Measurements from ENCODE around the gene STIM1.

STIM1 gene

DNA sequence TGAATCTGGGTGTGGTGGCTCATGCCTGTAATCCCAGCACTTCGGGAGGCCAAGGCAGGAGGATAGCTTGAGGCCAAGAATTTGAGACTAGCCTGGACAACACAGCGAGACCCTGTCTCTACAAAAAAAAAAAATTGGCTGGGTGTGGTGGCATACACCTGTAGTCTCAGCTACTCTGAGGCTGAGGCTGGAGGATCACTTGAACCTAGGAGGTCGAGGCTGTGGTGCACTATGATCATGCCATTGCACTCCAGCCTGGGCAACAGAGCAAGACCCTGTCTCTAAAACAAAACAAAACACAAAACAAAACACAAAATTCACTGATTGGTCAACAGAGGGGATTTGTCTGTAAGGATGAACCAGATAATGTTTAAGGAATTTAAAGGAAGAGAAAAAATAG is 113.7 kb downstream of the STIM1 start:
- Histone ChIP-seq H3K27me3 (ENCODE audit: control insufficient read depth, insufficient read depth, low read length, poor library complexity, severe bottlenecking) (no peaks in the 10 kb centered on the region), H3K4me3 (ENCODE audit: insufficient read depth, low read depth, low read length) (no peak overlapping the region), H3K27ac (ENCODE audit: insufficient read depth, low read depth, low read length, poor library complexity, severe bottlenecking) (no peak overlapping the region), H3K36me3 (ENCODE audit: control insufficient read depth, insufficient read depth, low read length) (no peaks in the 10 kb centered on the region), H3K9me3 (ENCODE audit: control insufficient read depth, low read length) (peaks cover 2% of the 10 kb centered on the region), H3K4me1 (ENCODE audit: control insufficient read depth, insufficient read depth, low read length) (no peaks in the 10 kb centered on the region)
- 85 to 95% methylated on average over 3 of the region's 3 CpGs for WGBS, 2 experiments

DNA sequence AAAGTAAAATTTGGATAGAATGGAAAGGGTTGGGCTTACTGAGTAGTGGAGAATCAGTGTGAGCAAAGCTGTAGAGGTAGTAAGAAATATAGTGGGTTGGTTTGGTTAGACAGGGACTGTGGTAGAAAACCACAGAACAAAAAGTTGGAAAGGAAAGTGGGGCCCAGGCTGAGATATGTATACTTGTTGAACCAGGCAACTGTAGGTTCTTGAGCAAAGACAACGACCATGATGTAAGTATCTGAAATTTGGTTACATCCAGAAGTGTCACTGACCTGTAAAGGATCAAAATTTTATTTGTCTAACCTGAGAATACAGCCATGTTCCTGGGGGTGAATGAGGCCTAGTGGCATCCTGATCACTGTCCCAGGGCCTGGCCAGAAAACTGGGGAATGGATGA is 114.1 kb downstream of the STIM1 start:
- WGBS, 2 experiments = 91 to 93% methylated on average over 1 of the region's 1 CpG
- no peak overlapping the region for H3K4me3 ChIP-seq (ENCODE audit: insufficient read depth, low read depth, low read length)
- no peaks in the 10 kb centered on the region for H3K36me3 ChIP-seq (ENCODE audit: control insufficient read depth, insufficient read depth, low read length)

DNA sequence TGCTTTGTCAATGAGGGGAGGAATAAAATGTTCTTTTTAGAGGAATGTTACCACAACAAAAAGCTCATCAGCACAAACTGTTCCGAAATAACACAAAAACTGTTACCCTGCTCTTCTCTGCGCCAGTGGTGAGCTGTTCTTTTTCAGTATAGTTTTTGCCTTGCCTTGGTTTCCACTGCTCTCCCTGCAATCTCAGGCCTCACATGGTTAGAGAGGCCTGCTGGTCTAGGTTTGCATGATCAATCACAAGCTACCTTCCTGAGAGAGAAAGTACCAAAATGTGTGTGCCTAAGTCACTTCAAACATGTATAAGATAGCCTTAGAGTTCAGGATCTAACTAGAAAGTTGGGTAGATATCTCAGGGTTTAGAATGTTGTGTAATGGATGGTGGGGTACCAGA is 114.6 kb downstream of the STIM1 start:
- no peaks in the 10 kb centered on the region for H3K27me3 ChIP-seq (ENCODE audit: control insufficient read depth, insufficient read depth, low read length, poor library complexity, severe bottlenecking)
- no peaks in the 10 kb centered on the region for H3K36me3 ChIP-seq (ENCODE audit: control insufficient read depth, insufficient read depth, low read length)
- H3K4me1 ChIP-seq (ENCODE audit: control insufficient read depth, insufficient read depth, low read length) = no peaks in the 10 kb centered on the region
- peaks cover 2% of the 10 kb centered on the region for H3K9me3 ChIP-seq (ENCODE audit: control insufficient read depth, low read length)
- WGBS, 2 experiments = 93 to 95% methylated on average over 2 of the region's 2 CpGs
- no peak overlapping the region for H3K4me3 ChIP-seq (ENCODE audit: insufficient read depth, low read depth, low read length)
- H3K27ac ChIP-seq (ENCODE audit: insufficient read depth, low read depth, low read length, poor library complexity, severe bottlenecking) = no peak overlapping the region

More for the DNA sequence above, 114.1 kb downstream of the STIM1 start:
- H3K4me1 ChIP-seq (ENCODE audit: control insufficient read depth, insufficient read depth, low read length) = no peaks in the 10 kb centered on the region
- H3K27me3 ChIP-seq (ENCODE audit: control insufficient read depth, insufficient read depth, low read length, poor library complexity, severe bottlenecking) = no peaks in the 10 kb centered on the region
- H3K27ac ChIP-seq (ENCODE audit: insufficient read depth, low read depth, low read length, poor library complexity, severe bottlenecking) = no peak overlapping the region
- peaks cover 2% of the 10 kb centered on the region for H3K9me3 ChIP-seq (ENCODE audit: control insufficient read depth, low read length)

DNA sequence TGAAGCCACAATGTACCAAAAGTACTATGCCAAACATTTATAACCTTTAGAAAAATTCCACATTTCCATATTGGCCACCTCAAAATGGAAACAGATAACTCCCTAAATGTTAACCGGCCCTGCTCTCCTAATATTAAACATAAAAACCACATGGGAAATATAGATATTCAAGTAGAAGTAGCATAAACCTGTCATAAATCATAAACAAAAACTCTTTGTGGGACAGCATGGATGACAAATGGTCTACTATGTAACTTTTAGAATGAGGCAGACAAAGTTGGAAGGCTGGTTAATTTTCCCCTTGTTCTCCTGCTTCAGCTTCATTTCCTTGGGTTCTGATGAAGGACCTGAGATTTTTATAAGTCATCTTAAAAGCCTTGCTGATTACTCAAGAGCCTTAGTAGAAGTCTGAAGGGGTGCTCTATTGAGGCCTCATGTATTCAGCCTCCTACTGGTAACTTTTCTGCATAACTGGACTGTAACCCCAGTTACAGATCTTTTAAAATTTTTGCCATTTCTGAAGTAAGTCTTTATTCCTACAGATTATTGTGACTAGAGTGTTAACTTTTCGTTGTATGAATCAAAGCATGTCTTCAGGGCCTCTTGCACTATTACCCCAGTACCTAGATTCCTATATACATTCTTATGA is 116.4 kb downstream of the STIM1 start:
- WGBS, 2 experiments = 91% methylated on average over 2 of the region's 2 CpGs; no CpG with 5 or more reads in 1 of the 2 experiments
- H3K4me3 ChIP-seq (ENCODE audit: insufficient read depth, low read depth, low read length) = no peak overlapping the region
- peaks cover 2% of the 10 kb centered on the region for H3K9me3 ChIP-seq (ENCODE audit: control insufficient read depth, low read length)
- H3K27ac ChIP-seq (ENCODE audit: insufficient read depth, low read depth, low read length, poor library complexity, severe bottlenecking) = no peak overlapping the region
- no peaks in the 10 kb centered on the region for H3K4me1 ChIP-seq (ENCODE audit: control insufficient read depth, insufficient read depth, low read length)
- H3K27me3 ChIP-seq (ENCODE audit: control insufficient read depth, insufficient read depth, low read length, poor library complexity, severe bottlenecking) = no peaks in the 10 kb centered on the region
- H3K36me3 ChIP-seq (ENCODE audit: control insufficient read depth, insufficient read depth, low read length) = no peaks in the 10 kb centered on the region

DNA sequence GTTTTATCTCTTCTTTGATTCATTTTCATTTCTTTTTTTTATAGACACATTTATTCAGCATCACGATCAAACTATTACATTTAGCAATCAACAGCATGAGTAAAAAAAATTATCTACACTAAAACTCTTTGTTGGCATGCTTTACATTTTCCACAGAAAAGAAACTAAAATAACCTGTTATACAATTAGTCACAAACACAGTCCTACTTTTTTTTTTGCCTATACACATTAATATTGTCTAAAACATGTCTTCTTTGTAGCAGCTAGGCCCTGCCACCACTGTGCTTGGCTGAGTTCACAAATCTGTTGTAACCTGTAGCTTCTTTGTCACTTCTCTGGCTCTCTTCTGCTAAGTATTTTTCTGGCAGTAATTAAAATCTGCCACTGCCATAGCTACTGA is 117.0 kb downstream of the STIM1 start:
- H3K9me3 ChIP-seq (ENCODE audit: control insufficient read depth, low read length) = peaks cover 2% of the 10 kb centered on the region
- H3K4me1 ChIP-seq (ENCODE audit: control insufficient read depth, insufficient read depth, low read length) = no peaks in the 10 kb centered on the region
- no peaks in the 10 kb centered on the region for H3K36me3 ChIP-seq (ENCODE audit: control insufficient read depth, insufficient read depth, low read length)
- H3K27me3 ChIP-seq (ENCODE audit: control insufficient read depth, insufficient read depth, low read length, poor library complexity, severe bottlenecking) = no peaks in the 10 kb centered on the region
- 94 to 97% methylated on average over 1 of the region's 1 CpG for WGBS, 2 experiments
- no peak overlapping the region for H3K4me3 ChIP-seq (ENCODE audit: insufficient read depth, low read depth, low read length)
- H3K27ac ChIP-seq (ENCODE audit: insufficient read depth, low read depth, low read length, poor library complexity, severe bottlenecking) = no peak overlapping the region

DNA sequence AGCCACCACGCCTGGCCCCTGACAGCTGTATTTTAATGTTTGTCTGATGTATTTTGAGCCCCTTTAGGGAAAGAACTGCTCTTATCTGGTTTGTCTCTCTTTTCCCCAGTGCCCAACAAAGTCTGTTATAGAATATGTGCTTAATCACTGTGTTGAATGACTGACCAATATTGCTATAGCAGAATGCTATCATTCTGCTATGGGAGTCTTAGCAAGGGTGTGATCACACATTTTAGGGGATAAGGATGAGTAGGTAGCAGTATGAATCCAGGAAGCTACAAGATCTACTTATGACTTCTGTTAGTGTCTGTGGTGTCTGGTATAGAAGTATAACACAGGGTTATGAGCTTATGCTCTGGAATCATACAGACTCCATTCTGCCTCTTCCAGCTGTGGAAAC is 121.6 kb downstream of the STIM1 start:
- WGBS, 2 experiments = 84 to 93% methylated on average over 1 of the region's 1 CpG
- no peaks in the 10 kb centered on the region for H3K4me1 ChIP-seq (ENCODE audit: control insufficient read depth, insufficient read depth, low read length)
- no peaks in the 10 kb centered on the region for H3K9me3 ChIP-seq (ENCODE audit: control insufficient read depth, low read length)
- no peaks in the 10 kb centered on the region for H3K27me3 ChIP-seq (ENCODE audit: control insufficient read depth, insufficient read depth, low read length, poor library complexity, severe bottlenecking)
- no peaks in the 10 kb centered on the region for H3K36me3 ChIP-seq (ENCODE audit: control insufficient read depth, insufficient read depth, low read length)
- no peak overlapping the region for H3K27ac ChIP-seq (ENCODE audit: insufficient read depth, low read depth, low read length, poor library complexity, severe bottlenecking)
- H3K4me3 ChIP-seq (ENCODE audit: insufficient read depth, low read depth, low read length) = no peak overlapping the region

DNA sequence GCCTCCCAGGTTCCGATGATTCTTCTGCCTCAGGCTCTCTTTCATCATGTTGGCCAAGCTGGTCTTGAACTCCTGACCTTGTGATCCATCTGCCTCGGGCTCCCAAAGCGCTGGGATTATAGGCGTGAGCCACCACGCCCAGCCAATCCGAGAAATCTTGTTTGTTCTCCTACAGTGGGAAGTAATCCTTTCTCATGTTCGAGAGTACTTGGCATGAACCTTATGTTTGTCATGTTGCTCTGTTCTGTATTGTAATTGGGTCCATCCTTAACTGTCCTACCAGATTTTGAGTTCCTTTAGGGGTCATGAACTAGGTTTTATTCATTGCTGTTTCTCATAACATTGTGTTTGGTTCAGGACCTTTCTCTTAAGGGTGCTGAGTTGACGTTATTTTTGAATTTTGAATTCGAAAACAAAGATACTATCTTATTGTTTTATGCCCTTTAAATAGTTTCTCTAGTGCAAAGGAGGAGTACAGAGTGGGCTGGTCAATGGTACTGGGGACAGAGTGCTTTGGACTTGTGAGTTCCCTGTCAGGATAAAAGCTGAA is 125.7 kb downstream of the STIM1 start:
- Histone ChIP-seq H3K4me3 (ENCODE audit: insufficient read depth, low read depth, low read length) (no peak overlapping the region), H3K9me3 (ENCODE audit: control insufficient read depth, low read length) (no peaks in the 10 kb centered on the region), H3K27me3 (ENCODE audit: control insufficient read depth, insufficient read depth, low read length, poor library complexity, severe bottlenecking) (no peaks in the 10 kb centered on the region), H3K27ac (ENCODE audit: insufficient read depth, low read depth, low read length, poor library complexity, severe bottlenecking) (no peak overlapping the region), H3K4me1 (ENCODE audit: control insufficient read depth, insufficient read depth, low read length) (peaks cover 5% of the 10 kb centered on the region), H3K36me3 (ENCODE audit: control insufficient read depth, insufficient read depth, low read length) (no peaks in the 10 kb centered on the region)
- 93 to 94% methylated on average over 7 to 9 of the region's 9 CpGs for WGBS, 2 experiments

DNA sequence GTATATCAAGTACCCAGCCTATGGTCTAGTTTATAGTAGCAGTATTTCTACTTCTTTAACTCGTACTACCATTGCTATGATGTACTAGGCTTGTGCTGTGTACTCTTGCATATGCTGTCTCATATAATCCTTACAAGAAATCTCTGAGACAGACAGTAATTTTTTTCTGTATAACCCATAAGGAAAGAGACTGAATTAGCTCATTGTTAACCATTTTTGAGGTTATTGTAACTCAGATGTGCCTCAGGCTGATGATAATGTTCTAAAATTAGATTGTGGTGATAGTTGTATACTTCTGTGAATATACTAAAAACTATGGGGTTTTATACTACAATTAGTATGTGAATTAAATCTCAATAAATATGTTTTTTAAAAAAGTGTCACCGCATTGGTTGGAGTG is 127.0 kb downstream of the STIM1 start:
- Histone ChIP-seq H3K27ac (ENCODE audit: insufficient read depth, low read depth, low read length, poor library complexity, severe bottlenecking) (no peak overlapping the region), H3K4me1 (ENCODE audit: control insufficient read depth, insufficient read depth, low read length) (peaks cover 5% of the 10 kb centered on the region), H3K9me3 (ENCODE audit: control insufficient read depth, low read length) (no peaks in the 10 kb centered on the region), H3K36me3 (ENCODE audit: control insufficient read depth, insufficient read depth, low read length) (no peaks in the 10 kb centered on the region), H3K27me3 (ENCODE audit: control insufficient read depth, insufficient read depth, low read length, poor library complexity, severe bottlenecking) (no peaks in the 10 kb centered on the region), H3K4me3 (ENCODE audit: insufficient read depth, low read depth, low read length) (no peak overlapping the region)
- WGBS, 2 experiments = 92% methylated on average over 2 of the region's 2 CpGs; no CpG with 5 or more reads in 1 of the 2 experiments

DNA sequence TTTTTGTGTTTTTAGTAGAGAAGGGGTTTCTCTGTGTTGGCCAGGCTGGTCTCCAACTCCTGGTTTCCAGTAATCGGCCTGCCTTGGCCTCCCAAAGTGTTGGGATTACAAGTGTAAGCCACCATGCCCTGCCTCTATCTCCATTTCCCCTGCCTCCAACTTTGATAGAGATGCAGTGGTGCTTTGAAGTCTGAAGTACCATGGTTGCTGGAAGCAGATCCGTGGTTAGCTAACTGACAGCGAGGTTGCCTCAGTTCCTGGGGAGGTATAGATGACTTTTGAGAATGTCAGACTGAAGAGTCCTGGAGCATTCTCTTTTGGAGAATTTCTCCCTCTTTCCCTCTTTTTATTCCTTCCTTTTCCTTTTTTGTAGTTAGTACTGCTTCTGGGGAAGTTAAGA is 127.6 kb downstream of the STIM1 start:
- WGBS, 2 experiments = 93 to 95% methylated on average over 3 of the region's 3 CpGs
- Histone ChIP-seq H3K36me3 (ENCODE audit: control insufficient read depth, insufficient read depth, low read length) (no peaks in the 10 kb centered on the region), H3K4me1 (ENCODE audit: control insufficient read depth, insufficient read depth, low read length) (peaks cover 5% of the 10 kb centered on the region), H3K9me3 (ENCODE audit: control insufficient read depth, low read length) (no peaks in the 10 kb centered on the region), H3K27me3 (ENCODE audit: control insufficient read depth, insufficient read depth, low read length, poor library complexity, severe bottlenecking) (no peaks in the 10 kb centered on the region), H3K4me3 (ENCODE audit: insufficient read depth, low read depth, low read length) (no peak overlapping the region), H3K27ac (ENCODE audit: insufficient read depth, low read depth, low read length, poor library complexity, severe bottlenecking) (no peak overlapping the region)

DNA sequence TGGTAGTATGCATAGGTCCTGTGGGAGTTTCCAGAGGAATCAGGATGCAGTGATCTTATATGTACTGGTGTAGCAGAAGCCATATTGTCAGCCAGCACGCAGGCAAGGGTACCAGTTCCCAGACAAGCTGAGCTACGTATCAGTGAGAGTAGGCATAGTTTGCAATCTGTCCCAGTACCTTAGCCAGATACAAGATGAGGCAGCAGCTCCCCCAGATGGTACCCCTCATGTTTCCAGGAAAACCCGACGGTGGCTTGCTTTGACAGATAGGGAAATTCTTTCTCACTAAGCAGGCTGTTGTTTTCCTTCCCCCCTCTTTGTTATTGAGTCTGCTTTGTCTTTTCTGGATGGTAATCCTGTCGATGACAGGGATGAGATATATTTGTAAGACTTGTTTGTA is 129.4 kb downstream of the STIM1 start:
- H3K27me3 ChIP-seq (ENCODE audit: control insufficient read depth, insufficient read depth, low read length, poor library complexity, severe bottlenecking) = no peaks in the 10 kb centered on the region
- WGBS, 2 experiments = 34 to 42% methylated on average over 5 of the region's 5 CpGs
- H3K9me3 ChIP-seq (ENCODE audit: control insufficient read depth, low read length) = no peaks in the 10 kb centered on the region
- H3K4me1 ChIP-seq (ENCODE audit: control insufficient read depth, insufficient read depth, low read length) = peaks cover 5% of the 10 kb centered on the region
- H3K27ac ChIP-seq (ENCODE audit: insufficient read depth, low read depth, low read length, poor library complexity, severe bottlenecking) = no peak overlapping the region
- no peaks in the 10 kb centered on the region for H3K36me3 ChIP-seq (ENCODE audit: control insufficient read depth, insufficient read depth, low read length)
- H3K4me3 ChIP-seq (ENCODE audit: insufficient read depth, low read depth, low read length) = no peak overlapping the region

All from ectodermal cell (in vitro differentiated cells).